Left ventricle myocardium inferior (tissue), 1 donor: Measurements from ENCODE around the gene TMEM132D. TPM values are rescaled to one million over a fixed set of nuclear protein-coding genes. Genes with fewer than 3 reads are reported as not detected.
"Not testable (repeated sequence)": the region's sequence is repeated elsewhere in the genome, so short reads cannot be mapped to it uniquely, and the experiment has no call there.

Experiments used
- DNase-seq: peaks from one replicate; pipeline ENCODE4 v3.0.0-alpha.2; 2020
- H3K27ac ChIP-seq: fragments of 200-600 bp; replicated peaks from 2 replicates; pipeline ENCODE4 v1.8.0; 2021
- H3K27me3 ChIP-seq: fragments of 200-600 bp; 2 replicates; pipeline ENCODE4 v1.8.0; 2021; ENCODE audit warnings: low read depth
- H3K36me3 ChIP-seq: fragments of 200-600 bp; 2 replicates; pipeline ENCODE4 v1.8.0; 2021
- H3K4me1 ChIP-seq: fragments of 200-600 bp; 2 replicates; pipeline ENCODE4 v1.8.0; 2021
- H3K4me3 ChIP-seq: fragments of 200-600 bp; 2 replicates; pipeline ENCODE4 v1.8.0; 2021; ENCODE audit warnings: mild to moderate bottlenecking, moderate library complexity
- H3K9me3 ChIP-seq: fragments of 200-600 bp; replicated peaks from 2 replicates; pipeline ENCODE4 v1.8.0; 2021
- intact Hi-C: fragments of 100-400 bp; cut with micrococcal nuclease; formaldehyde crosslinking; loops from one replicate; pipeline ENCODE4 v1.11.0; 2022
- total RNA-seq: library from RNA; stranded (reverse); fragmentation: NEBNext Ultra II Directional; extraction: Animal tissue kit (Norgen Biotek cat#: 25700); gene quantifications from one replicate; pipeline ENCODE4 v1.2.1, GENCODE V29; 2021
- TF ChIP-seq, protein P1 (sequence below): fragments of 200-600 bp; IDR thresholded peaks from 2 replicates; pipeline ENCODE4 v1.8.0; 2021; ENCODE audit warnings: antibody characterized with exemption, mild to moderate bottlenecking, borderline replicate concordance
- donor health status: DM: no; HTN: yes; CAD: no; lungs with severe emphysema.

The TMEM132D gene
- total RNA-seq, 1 donor from 2014 or later, result not detected

- Histone ChIP-seq H3K9me3 (no peaks in the 10 kb centered on the region), H3K27ac (no peak overlapping the region), H3K36me3 (no peaks in the 10 kb centered on the region), H3K27me3 (peaks cover 91% of the 10 kb centered on the region), H3K4me3 (no peak overlapping the region), H3K4me1 (no peaks in the 10 kb centered on the region)
- no peak for DNase-seq
- intact Hi-C loops, result no loop called here
- TF ChIP-seq, protein P1, sequence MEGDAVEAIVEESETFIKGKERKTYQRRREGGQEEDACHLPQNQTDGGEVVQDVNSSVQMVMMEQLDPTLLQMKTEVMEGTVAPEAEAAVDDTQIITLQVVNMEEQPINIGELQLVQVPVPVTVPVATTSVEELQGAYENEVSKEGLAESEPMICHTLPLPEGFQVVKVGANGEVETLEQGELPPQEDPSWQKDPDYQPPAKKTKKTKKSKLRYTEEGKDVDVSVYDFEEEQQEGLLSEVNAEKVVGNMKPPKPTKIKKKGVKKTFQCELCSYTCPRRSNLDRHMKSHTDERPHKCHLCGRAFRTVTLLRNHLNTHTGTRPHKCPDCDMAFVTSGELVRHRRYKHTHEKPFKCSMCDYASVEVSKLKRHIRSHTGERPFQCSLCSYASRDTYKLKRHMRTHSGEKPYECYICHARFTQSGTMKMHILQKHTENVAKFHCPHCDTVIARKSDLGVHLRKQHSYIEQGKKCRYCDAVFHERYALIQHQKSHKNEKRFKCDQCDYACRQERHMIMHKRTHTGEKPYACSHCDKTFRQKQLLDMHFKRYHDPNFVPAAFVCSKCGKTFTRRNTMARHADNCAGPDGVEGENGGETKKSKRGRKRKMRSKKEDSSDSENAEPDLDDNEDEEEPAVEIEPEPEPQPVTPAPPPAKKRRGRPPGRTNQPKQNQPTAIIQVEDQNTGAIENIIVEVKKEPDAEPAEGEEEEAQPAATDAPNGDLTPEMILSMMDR, result no peak
Observed at GRCh38 chr12:129902371-129903091, 1.3 kb downstream of the TMEM132D start.

DNA sequence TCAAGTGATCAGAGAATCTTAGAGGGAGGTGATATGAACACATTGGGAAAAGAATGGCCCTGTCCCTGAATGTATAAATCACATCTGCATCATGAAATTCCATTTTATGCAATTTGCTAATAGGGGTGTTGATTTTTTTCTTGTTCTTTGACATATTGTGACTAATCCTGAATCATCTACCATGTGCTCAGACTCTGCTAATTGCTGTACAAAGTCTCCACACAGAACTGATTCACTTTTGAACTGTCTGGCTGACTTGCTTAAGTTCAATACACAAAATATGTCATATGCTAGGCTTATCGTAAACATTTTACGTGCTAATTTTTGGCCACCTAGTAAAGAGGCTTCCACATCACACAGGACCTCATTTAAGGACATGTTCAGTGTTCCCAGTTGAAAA, 2.6 kb downstream of the TMEM132D start:
- Histone ChIP-seq H3K4me1 (no peaks in the 10 kb centered on the region), H3K27me3 (peaks cover 85% of the 10 kb centered on the region), H3K9me3 (no peaks in the 10 kb centered on the region), H3K36me3 (no peaks in the 10 kb centered on the region), H3K27ac (no peak overlapping the region), H3K4me3 (no peak overlapping the region)
- intact Hi-C loops, result no loop called here
- no peak for DNase-seq
- TF ChIP-seq, protein P1, result no peak

- Histone ChIP-seq H3K27me3 (peaks cover 76% of the 10 kb centered on the region), H3K9me3 (no peaks in the 10 kb centered on the region), H3K4me1 (no peaks in the 10 kb centered on the region), H3K36me3 (no peaks in the 10 kb centered on the region), H3K27ac (no peak overlapping the region), H3K4me3 (no peak overlapping the region)
- intact Hi-C loops, result no loop called here
- no peak for DNase-seq
- TF ChIP-seq, protein P1, result no peak
Observed at GRCh38 chr12:129900306-129900705, 3.5 kb downstream of the TMEM132D start.

DNA sequence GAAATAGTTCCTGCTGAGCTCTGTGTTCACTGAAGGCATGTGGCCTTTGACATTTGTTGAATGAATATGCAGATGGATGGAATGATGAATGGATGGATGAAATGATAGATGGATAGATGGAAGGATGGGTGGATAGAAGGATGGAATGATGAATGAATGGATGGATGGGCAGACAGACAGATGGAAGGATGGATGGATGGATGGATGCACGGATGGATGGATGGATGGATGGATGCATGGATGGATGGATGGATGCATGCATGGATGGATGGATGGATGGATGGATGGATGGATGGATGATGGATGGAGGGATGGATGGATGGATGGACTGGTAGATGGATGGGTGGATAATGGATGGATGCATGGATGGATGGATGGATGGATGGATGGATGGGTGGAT, 4.8 kb downstream of the TMEM132D start:
- H3K27ac ChIP-seq, DNase-seq, H3K4me1 ChIP-seq, H3K4me3 ChIP-seq, intact Hi-C loops, H3K36me3 ChIP-seq, H3K9me3 ChIP-seq: not testable (repeated sequence)
- peaks cover 72% of the 10 kb centered on the region for H3K27me3 ChIP-seq

DNA sequence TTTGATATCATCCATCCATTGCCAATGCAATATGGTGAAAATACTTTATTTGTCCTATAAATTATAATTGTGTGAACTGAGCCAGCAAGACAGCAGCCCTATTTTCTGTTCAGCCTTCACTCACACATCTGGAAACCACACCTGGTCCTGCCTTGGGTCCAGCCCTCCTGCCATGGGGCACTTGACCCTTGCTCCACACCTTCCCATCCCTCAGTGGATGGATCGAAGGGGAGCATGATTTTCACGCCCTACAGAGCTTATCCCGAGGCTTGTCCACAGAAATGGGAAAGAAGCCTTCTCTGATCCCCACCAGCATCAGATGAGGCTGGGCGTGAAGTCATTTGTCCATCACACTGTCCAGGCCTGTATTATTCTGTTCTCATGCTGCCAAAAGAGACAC, 10.1 kb downstream of the TMEM132D start:
- TF ChIP-seq, protein P1, result no peak
- H3K27ac ChIP-seq, result no peak overlapping the region

GRCh38 chr12:129887101-129887500, 16.7 kb downstream of the TMEM132D start:
- H3K27ac ChIP-seq, result no peak overlapping the region
- no peak for DNase-seq
- H3K4me1 ChIP-seq, result no peaks in the 10 kb centered on the region
- peaks cover 3% of the 10 kb centered on the region for H3K27me3 ChIP-seq
- intact Hi-C loops, result no loop called here
- H3K36me3 ChIP-seq, result no peaks in the 10 kb centered on the region
- H3K4me3 ChIP-seq, result no peak overlapping the region
- TF ChIP-seq, protein P1, result no peak
- no peaks in the 10 kb centered on the region for H3K9me3 ChIP-seq

More for the DNA sequence above, 10.1 kb downstream of the TMEM132D start:
- DNase-seq, result no peak
- Histone ChIP-seq H3K9me3 (no peaks in the 10 kb centered on the region), H3K4me1 (no peaks in the 10 kb centered on the region), H3K36me3 (no peaks in the 10 kb centered on the region), H3K4me3 (no peak overlapping the region), H3K27me3 (peaks cover 28% of the 10 kb centered on the region)
- intact Hi-C loops, result no loop called here
